ENCODE results near the gene HMOX1. TPM values are rescaled to one million over a fixed set of nuclear protein-coding genes. Genes with fewer than 3 reads are reported as not detected.
A peak's percentile ranks its signal among the peaks of the same experiment; 100 is the strongest.

The HMOX1 gene
- total and polyA plus RNA-seq, 2 of the 8 experiments (the other 6 are each of a cell fraction or from before 2014, with no cell fraction given): 25.0 to 41.6 TPM

- no peak overlapping the region for H2BK5ac ChIP-seq (ENCODE audit: low read depth, low read length)
- no peak overlapping the region for H3K27ac ChIP-seq (ENCODE audit: low read depth, low read length)
- H3K9me3 ChIP-seq (ENCODE audit: insufficient read depth in 2 of 2, low read depth in 1 of 2, low read length in 1 of 2): no peaks in the 10 kb centered on the region
- no peak overlapping the region for H3K23ac ChIP-seq (ENCODE audit: insufficient read length)
- no peak overlapping the region for H3K18ac ChIP-seq (ENCODE audit: extremely low read depth, low read length)
- peaks cover 0 to 4% of the 10 kb centered on the region in 2 experiments for H4K20me1 ChIP-seq (replicated peaks in 1 of 2; ENCODE audit: control insufficient read depth in 1 of 2, insufficient read depth in 2 of 2, low read length in 2 of 2)
- no peak overlapping the region for H4K5ac ChIP-seq (ENCODE audit: insufficient read length, low read depth, low read length)
- peaks cover 10 to 28% (median 16%) of the 10 kb centered on the region in 4 experiments; a peak in 7 of 8 replicates for H3K36me3 ChIP-seq (ENCODE audit: control insufficient read depth in 2 of 4, insufficient read depth in 4 of 4, low read length in 3 of 4)
- peaks cover 8 to 25% (median 13%) of the 10 kb centered on the region in 4 experiments for H3K4me1 ChIP-seq (replicated peaks in 1 of 4; ENCODE audit: control insufficient read depth in 3 of 4, insufficient read depth in 4 of 4, low read length in 3 of 4)
- peaks cover 3% of the 10 kb centered on the region; the same call in 1 of the 2 replicates for H3K23me2 ChIP-seq (ENCODE audit: low read depth, low read length)
- H3K14ac ChIP-seq (ENCODE audit: insufficient read length): no peak overlapping the region
- CTCF ChIA-PET (ENCODE audit: partially characterized antibody): interaction anchor here (0.6 to 3.1 kb wide), 7 partner anchors 12 to 534 kb away, joined by 3 to 9 read pairs (median 3); no protein-coding TSS in a partner anchor
- DNase-seq (ENCODE audit: low read depth in 1 of 2, low spot score in 2 of 2) (no peak), FAIRE-seq (no peak)
- no peak overlapping the region for H2BK20ac ChIP-seq (ENCODE audit: low read length)
- no peak overlapping the region for H2BK15ac ChIP-seq (ENCODE audit: low read length)
- no peak overlapping the region for H3K9ac ChIP-seq (replicated peaks in 1 of 4; ENCODE audit: extremely low read depth in 1 of 4, low read depth in 3 of 4, low read length in 3 of 4)
- H3K56ac ChIP-seq (replicated peaks; ENCODE audit: insufficient read length, low read depth, low read length): no peak overlapping the region
- POLR2A ChIA-PET (ENCODE audit: partially characterized antibody): interaction anchor here (0.7 to 57.4 kb wide), 5 partner anchors 2 to 83 kb away, joined by 3 to 1995 read pairs (median 3); partner anchors contain the start of genes HMOX1 and MCM5
- peaks cover 11% of the 10 kb centered on the region; the same call in 1 of the 2 replicates for H3K79me1 ChIP-seq (ENCODE audit: low read depth, low read length)
- WGBS, 2 experiments (ENCODE audit: extremely low coverage in 1 of 2, insufficient coverage in 1 of 2, insufficient read length in 1 of 2, insufficient replicate concordance in 2 of 2, low coverage in 1 of 2, low lambda C conversion rate in 2 of 2, missing lambda C conversion rate in 1 of 2): 92% methylated on average over 4 of the region's 4 CpGs; no CpG with 5 or more reads in 1 of the 2 experiments
- H2BK120ac ChIP-seq (replicated peaks; ENCODE audit: low read depth, low read length): no peak overlapping the region
- TF ChIP-seq HDAC2 (IDR thresholded peaks at IDR 0.05; ENCODE audit: borderline replicate concordance in 1 of 2, low read depth in 2 of 2, low read length in 2 of 2) (no peak), GTF2F1 (IDR thresholded peaks at IDR 0.05; ENCODE audit: borderline replicate concordance, low read depth, low read length) (no peak), CEBPB (IDR thresholded peaks at IDR 0.05; ENCODE audit: low read depth, low read length) (no peak), MAX (IDR thresholded peaks at IDR 0.05) (no peak), MAFK (IDR thresholded peaks at IDR 0.05; ENCODE audit: low read depth, low read length) (no peak), GABPA (IDR thresholded peaks at IDR 0.05; ENCODE audit: borderline replicate concordance, insufficient read depth, low read length) (no peak), RXRA (IDR thresholded peaks at IDR 0.05; ENCODE audit: insufficient read depth, low read depth, low read length) (no peak), ZNF274 (IDR thresholded peaks at IDR 0.05; ENCODE audit: borderline replicate concordance, extremely low read depth, low read length) (no peak), SP2 (IDR thresholded peaks at IDR 0.05; ENCODE audit: low read length) (no peak), CHD2 (IDR thresholded peaks at IDR 0.05; ENCODE audit: low read length) (no peak), TAF1 (IDR thresholded peaks at IDR 0.05; ENCODE audit: low read depth, low read length) (no peak)
- no peak overlapping the region for H4K91ac ChIP-seq (replicated peaks; ENCODE audit: insufficient read length, low read length)
- H4K8ac ChIP-seq (ENCODE audit: extremely low read depth, insufficient read depth, low read length): no peak overlapping the region
- H3K4me3 ChIP-seq (ENCODE audit: extremely low read depth in 1 of 4, insufficient read depth in 2 of 4, low read depth in 3 of 4, low read length in 4 of 4): no peak overlapping the region
- H3K27me3 ChIP-seq (replicated peaks in 1 of 4; ENCODE audit: control insufficient read depth in 3 of 4, extremely low read depth in 1 of 4, insufficient read depth in 3 of 4, low read length in 3 of 4): no peaks in the 10 kb centered on the region
- no peak overlapping the region for H3K4ac ChIP-seq (replicated peaks; ENCODE audit: insufficient read length, low read depth, low read length)
- no peak overlapping the region for H2AFZ ChIP-seq (ENCODE audit: low read length)
- no peak overlapping the region for H2BK12ac ChIP-seq (ENCODE audit: low read depth, low read length)
- 0 out of 2 replicates have a peak overlapping the region, but pooled peaks have one; percentile 89 for H2AK5ac ChIP-seq (ENCODE audit: low read depth, low read length)
- H3K4me2 ChIP-seq (ENCODE audit: insufficient read depth in 1 of 2, low read depth in 2 of 2, low read length in 2 of 2): no peak overlapping the region; a peak in 1 of 4 replicates
- H3K79me2 ChIP-seq (ENCODE audit: control insufficient read depth in 1 of 2, insufficient read depth in 2 of 2, low read length in 2 of 2): peaks cover 12 to 37% of the 10 kb centered on the region in 2 experiments
Observed at GRCh38 chr22:35398591-35398973, 17.7 kb downstream of the HMOX1 start.
